A673 (cell line): Measurements from ENCODE around the gene ERICH6.

Source experiments
- EZH2 ChIP-seq: fragments of 200-600 bp; sonication (generic); IDR thresholded peaks from 2 replicates; pipeline ENCODE4 v1.6.1; 2017; ENCODE audit warnings: borderline replicate concordance, low read depth, mild to moderate bottlenecking, mixed read lengths, antibody characterized with exemption, low read length; ENCODE audit not compliant: poor library complexity, severe bottlenecking
- TF ChIP-seq, protein P1 (sequence below): fragments of 300-800, 200-600 bp; sonication (generic); conservative IDR thresholded peaks from 2 replicates; pipeline ENCODE4 v1.5.1; 2017; ENCODE audit warnings: low read depth, mild to moderate bottlenecking, antibody characterized with exemption, low read length, moderate library complexity, mixed read lengths

- TF ChIP-seq, protein P1, sequence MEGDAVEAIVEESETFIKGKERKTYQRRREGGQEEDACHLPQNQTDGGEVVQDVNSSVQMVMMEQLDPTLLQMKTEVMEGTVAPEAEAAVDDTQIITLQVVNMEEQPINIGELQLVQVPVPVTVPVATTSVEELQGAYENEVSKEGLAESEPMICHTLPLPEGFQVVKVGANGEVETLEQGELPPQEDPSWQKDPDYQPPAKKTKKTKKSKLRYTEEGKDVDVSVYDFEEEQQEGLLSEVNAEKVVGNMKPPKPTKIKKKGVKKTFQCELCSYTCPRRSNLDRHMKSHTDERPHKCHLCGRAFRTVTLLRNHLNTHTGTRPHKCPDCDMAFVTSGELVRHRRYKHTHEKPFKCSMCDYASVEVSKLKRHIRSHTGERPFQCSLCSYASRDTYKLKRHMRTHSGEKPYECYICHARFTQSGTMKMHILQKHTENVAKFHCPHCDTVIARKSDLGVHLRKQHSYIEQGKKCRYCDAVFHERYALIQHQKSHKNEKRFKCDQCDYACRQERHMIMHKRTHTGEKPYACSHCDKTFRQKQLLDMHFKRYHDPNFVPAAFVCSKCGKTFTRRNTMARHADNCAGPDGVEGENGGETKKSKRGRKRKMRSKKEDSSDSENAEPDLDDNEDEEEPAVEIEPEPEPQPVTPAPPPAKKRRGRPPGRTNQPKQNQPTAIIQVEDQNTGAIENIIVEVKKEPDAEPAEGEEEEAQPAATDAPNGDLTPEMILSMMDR = no peak
- TF ChIP-seq EZH2 = no peak
These were observed 64.5 kb downstream of the ERICH6 start for GRCh38 chr3:150639262-150639661.
